Mononuclear cell (primary cell): ENCODE results near the gene LPAR6. TPM values are rescaled to one million over a fixed set of nuclear protein-coding genes. Genes with fewer than 3 reads are reported as not detected.
A peak's percentile ranks its signal among the peaks of the same experiment; 100 is the strongest.
"Not testable (repeated sequence)": the region's sequence is repeated elsewhere in the genome, so short reads cannot be mapped to it uniquely, and the experiment has no call there.

Experiments
- H3K27me3 ChIP-seq: 2 replicates; pipeline ENCODE4 v1.6.0; 2011; ENCODE audit warnings: low read length, control low read depth; ENCODE audit not compliant: insufficient read depth
- H3K4me1 ChIP-seq: 2 replicates; pipeline ENCODE4 v1.5.1; 2011; ENCODE audit warnings: mild to moderate bottlenecking, low read length, control low read depth; ENCODE audit not compliant: insufficient read depth
- H3K4me3 ChIP-seq: 2 replicates; pipeline ENCODE4 v1.5.1; 2011; ENCODE audit warnings: mild to moderate bottlenecking, low read length, moderate library complexity
- H3K9me3 ChIP-seq: 2 replicates; pipeline ENCODE4 v1.5.1; 2011; ENCODE audit warnings: low read depth, mild to moderate bottlenecking, control low read depth, low read length
- total RNA-seq: library from RNA; depleted of rRNA; stranded (reverse); fragments of >200 nt; gene quantifications from one replicate; pipeline ENCODE4 v1.2.3, GENCODE V29; 2012

LPAR6 gene
- 91.4 TPM for total RNA-seq

DNA sequence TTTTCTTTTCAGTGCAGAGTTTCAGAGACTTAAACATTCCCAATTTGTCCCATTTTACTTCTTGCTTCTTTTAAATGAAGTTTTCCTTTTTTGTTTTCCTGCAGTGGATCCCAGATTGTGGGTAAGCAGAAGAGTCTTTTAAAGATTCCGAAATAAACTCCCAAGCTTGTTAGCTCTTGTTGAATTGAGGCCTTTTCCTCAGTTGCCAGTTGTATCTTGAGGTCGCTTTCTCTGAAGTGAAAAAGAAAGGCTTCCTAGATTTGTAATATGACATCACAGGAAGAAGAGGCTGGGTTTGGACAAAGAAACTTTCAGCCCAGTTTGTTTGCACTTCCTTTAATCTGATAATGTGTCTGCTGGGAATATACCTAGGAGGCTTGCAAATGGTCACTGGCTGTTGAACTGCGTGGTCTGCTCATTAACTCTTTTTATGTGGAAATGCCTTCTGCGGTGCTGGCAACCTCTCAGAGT, at the start of gene LPAR6:
Gene LPAR6, minus strand, starts transcription at position 233 of the 471 bp plus-strand sequence. CDS start 690 bp downstream, outside the sequence.
- H3K4me3 ChIP-seq = peak within 1 kb of the TSS; percentile 55
- no peaks in the 10 kb centered on the region for H3K9me3 ChIP-seq
- H3K27me3 ChIP-seq = no peaks in the 10 kb centered on the region
- no peaks in the 10 kb centered on the region for H3K4me1 ChIP-seq

GRCh38 chr13:48457578-48458242, 44.8 kb upstream of the LPAR6 start:
- no peaks in the 10 kb centered on the region for H3K27me3 ChIP-seq
- no peaks in the 10 kb centered on the region for H3K9me3 ChIP-seq
- H3K4me3 ChIP-seq = no peak overlapping the region
- H3K4me1 ChIP-seq = no peaks in the 10 kb centered on the region

DNA sequence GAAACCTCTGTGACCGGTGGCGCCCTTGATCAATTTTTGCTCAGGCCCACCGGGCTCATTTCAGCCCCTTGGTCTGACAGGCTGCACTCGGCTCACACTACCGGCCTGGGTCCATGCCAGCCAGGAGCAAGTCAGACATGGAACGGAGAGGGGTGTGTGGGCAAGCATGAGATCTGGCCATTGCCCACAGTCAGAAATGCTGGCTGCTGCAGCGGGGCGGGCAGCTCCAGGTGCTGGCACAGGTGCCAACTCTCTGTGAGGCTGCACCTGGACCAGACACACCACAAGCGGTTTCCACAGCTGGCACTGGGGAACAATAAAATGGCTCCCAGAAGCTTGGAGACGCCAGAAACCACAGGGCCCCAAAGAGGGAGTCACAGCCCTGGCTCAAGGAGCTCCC, 43.6 kb upstream of the LPAR6 start:
- H3K27me3 ChIP-seq = no peaks in the 10 kb centered on the region
- no peak overlapping the region for H3K4me3 ChIP-seq
- H3K9me3 ChIP-seq = peaks cover 1% of the 10 kb centered on the region
- no peaks in the 10 kb centered on the region for H3K4me1 ChIP-seq

GRCh38 chr13:48451196-48451595, 38.3 kb upstream of the LPAR6 start:
- Histone ChIP-seq H3K4me1 (peaks cover 19% of the 10 kb centered on the region), H3K9me3 (peaks cover 11% of the 10 kb centered on the region)
- not testable (repeated sequence) for H3K4me3 ChIP-seq, H3K27me3 ChIP-seq

- Histone ChIP-seq H3K4me3 (no peak overlapping the region), H3K27me3 (no peaks in the 10 kb centered on the region), H3K4me1 (peaks cover 23% of the 10 kb centered on the region), H3K9me3 (peaks cover 11% of the 10 kb centered on the region)
Observed at GRCh38 chr13:48449656-48450055, 36.7 kb upstream of the LPAR6 start.

DNA sequence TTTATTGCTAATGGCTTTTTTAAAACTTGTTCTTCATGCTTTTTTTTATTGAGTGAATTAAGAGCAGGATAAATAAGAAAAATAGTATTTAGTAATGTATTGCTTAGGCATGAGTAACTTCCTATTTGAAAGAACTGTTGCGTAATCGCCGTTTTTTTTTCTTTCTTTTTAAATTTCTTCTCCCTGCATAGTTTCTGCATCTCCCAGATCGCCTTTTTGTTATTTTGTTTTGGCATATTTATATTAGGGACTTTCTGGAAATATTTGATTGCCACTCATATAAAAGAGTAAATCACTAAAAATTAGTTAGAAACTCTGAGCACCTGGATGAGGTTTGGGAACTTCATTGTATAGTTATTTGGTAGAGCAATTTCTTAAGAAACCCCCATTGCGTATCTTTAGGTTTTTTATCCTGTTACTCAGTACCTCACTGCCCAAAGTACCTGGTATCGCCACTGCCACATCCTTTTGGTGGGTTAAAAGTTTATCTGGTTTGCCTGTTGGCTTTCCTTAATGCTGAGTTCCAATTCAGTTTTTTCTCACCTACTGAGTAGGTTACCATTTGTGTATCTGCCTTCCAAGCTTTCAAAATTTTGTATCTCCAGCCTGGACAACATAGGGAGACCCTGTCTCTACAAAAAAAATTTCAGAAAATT, 36.2 kb upstream of the LPAR6 start:
- Histone ChIP-seq H3K4me1 (peaks cover 23% of the 10 kb centered on the region), H3K4me3 (peak overlapping the region; percentile 5), H3K27me3 (no peaks in the 10 kb centered on the region), H3K9me3 (peaks cover 11% of the 10 kb centered on the region)

GRCh38 chr13:48448285-48448958, 35.5 kb upstream of the LPAR6 start:
- H3K4me1 ChIP-seq = peaks cover 23% of the 10 kb centered on the region
- no peak overlapping the region for H3K4me3 ChIP-seq
- no peaks in the 10 kb centered on the region for H3K27me3 ChIP-seq
- H3K9me3 ChIP-seq = peaks cover 11% of the 10 kb centered on the region

DNA sequence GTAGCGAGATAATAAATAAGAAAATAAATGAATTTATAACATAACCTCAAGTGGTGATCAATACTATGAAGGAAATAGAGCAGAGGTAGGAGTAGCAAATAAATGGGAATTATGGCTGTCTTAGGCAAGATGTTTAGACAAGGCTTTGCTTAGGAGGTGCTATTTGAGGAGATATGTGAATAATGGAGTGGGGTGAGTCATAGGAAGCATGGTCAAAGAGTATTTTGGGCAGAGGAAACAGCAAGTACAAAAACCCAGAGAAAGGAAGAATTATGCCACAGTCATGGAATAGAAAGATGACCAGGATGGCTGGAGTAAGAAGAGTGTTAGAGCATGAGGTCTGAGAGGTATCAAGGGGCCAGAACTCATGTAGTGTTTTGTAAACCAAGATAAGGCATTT, 33.6 kb upstream of the LPAR6 start:
- Histone ChIP-seq H3K27me3 (no peaks in the 10 kb centered on the region), H3K9me3 (peaks cover 9% of the 10 kb centered on the region), H3K4me1 (peaks cover 23% of the 10 kb centered on the region), H3K4me3 (no peak overlapping the region)

GRCh38 chr13:48443442-48444208, 30.7 kb upstream of the LPAR6 start:
- Histone ChIP-seq H3K4me1 (peaks cover 14% of the 10 kb centered on the region), H3K4me3 (no peak overlapping the region), H3K27me3 (no peaks in the 10 kb centered on the region), H3K9me3 (no peaks in the 10 kb centered on the region)

DNA sequence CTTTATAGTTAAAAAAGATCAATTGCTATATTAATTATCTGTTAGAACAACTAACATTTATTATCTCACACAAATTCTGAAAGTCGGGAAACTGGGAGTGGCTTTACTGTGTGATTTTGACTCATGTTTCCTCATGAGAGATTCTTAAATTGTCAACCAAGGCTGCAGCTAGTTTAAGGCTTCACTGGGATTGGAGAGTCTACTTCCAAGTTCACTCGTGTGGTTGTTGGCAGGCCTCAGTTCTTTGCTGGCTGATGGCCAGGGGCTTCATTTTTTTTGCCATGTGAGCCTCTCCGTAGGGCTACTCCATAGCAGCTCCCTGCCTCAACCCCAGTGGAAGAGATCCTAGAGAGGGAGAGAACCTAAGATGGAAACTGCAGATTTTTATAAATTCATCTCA, 24.5 kb upstream of the LPAR6 start:
- H3K9me3 ChIP-seq = no peaks in the 10 kb centered on the region
- H3K4me1 ChIP-seq = peaks cover 16% of the 10 kb centered on the region
- no peak overlapping the region for H3K4me3 ChIP-seq
- no peaks in the 10 kb centered on the region for H3K27me3 ChIP-seq

GRCh38 chr13:48436661-48437288, 23.9 kb upstream of the LPAR6 start:
- peaks cover 16% of the 10 kb centered on the region for H3K4me1 ChIP-seq
- H3K4me3 ChIP-seq = no peak overlapping the region
- H3K9me3 ChIP-seq = no peaks in the 10 kb centered on the region
- H3K27me3 ChIP-seq = no peaks in the 10 kb centered on the region

DNA sequence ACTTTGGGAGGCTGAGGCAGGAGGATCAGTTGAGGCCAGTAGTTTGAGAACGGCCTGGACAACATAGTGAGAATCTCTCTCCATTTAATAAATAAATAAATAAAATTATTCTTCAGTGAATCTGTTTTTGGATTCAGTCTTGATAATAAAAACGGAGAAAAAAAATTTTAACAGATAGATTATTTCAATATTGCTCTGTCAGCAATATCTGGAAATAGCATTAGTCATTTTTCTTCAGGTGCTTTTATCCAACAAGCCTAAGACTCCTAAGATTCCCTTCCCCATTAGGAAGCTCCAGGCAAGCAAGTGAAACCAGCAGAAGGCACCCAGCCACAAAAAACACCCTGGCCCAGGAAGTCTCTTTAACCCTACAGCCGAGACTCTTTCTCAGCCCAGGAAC, 21.3 kb upstream of the LPAR6 start:
- H3K9me3 ChIP-seq = no peaks in the 10 kb centered on the region
- peaks cover 16% of the 10 kb centered on the region for H3K4me1 ChIP-seq
- no peaks in the 10 kb centered on the region for H3K27me3 ChIP-seq
- no peak overlapping the region for H3K4me3 ChIP-seq

- Histone ChIP-seq H3K4me1 (peaks cover 11% of the 10 kb centered on the region), H3K4me3 (no peak overlapping the region)
Observed at GRCh38 chr13:48431987-48432615, 19.2 kb upstream of the LPAR6 start.

DNA sequence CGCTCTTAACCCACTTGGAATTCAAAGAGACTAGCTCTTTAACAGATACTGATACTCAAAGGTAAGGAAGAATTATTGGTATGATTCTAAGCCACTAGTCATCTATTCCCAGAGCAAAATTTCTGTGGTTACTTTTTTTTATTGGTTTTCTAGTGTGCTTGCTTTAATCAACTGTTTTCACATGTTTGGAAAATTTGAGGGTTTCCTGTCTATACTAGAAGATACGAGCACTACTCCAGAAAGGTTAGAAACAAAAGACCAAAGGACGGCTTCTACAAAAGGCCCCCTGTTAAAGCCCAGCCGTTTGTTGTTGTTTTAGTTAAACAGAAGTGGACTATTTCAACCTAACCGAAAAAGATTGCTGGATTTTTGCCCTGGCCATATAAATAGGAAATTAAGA, 18.5 kb upstream of the LPAR6 start:
- H3K4me3 ChIP-seq = no peak overlapping the region
- H3K9me3 ChIP-seq = no peaks in the 10 kb centered on the region
- H3K4me1 ChIP-seq = peaks cover 8% of the 10 kb centered on the region
- H3K27me3 ChIP-seq = no peaks in the 10 kb centered on the region

More at GRCh38 chr13:48431987-48432615, 19.2 kb upstream of the LPAR6 start:
- Histone ChIP-seq H3K9me3 (no peaks in the 10 kb centered on the region), H3K27me3 (no peaks in the 10 kb centered on the region)
